ENCODE results near the gene OR6S1.

The OR6S1 gene

GRCh38 chr14:20606190-20606901 lies 35.1 kb downstream of the OR6S1 start:
- no peak overlapping the region for H2AFZ ChIP-seq (ENCODE audit: low read depth)
- no peaks in the 10 kb centered on the region for H4K20me1 ChIP-seq (ENCODE audit: insufficient read depth)
- no peaks in the 10 kb centered on the region for H3K27me3 ChIP-seq (ENCODE audit: insufficient read depth, low read depth)
- H3K9ac ChIP-seq: no peak overlapping the region
- H3K36me3 ChIP-seq (ENCODE audit: insufficient read depth): no peaks in the 10 kb centered on the region
- H3K4me1 ChIP-seq (ENCODE audit: low read depth, poor library complexity, severe bottlenecking): peaks cover 14% of the 10 kb centered on the region
- no peak; the same call in 1 of the 2 replicates for TF ChIP-seq CTCF (conservative IDR thresholded peaks at IDR 0.05; ENCODE audit: low read depth, low read length)
- no peaks in the 10 kb centered on the region for H3K79me2 ChIP-seq (ENCODE audit: insufficient read depth, low read depth)
- no peak overlapping the region for H3K4me2 ChIP-seq
- H3K27ac ChIP-seq: no peak overlapping the region
- no peak overlapping the region for H3K4me3 ChIP-seq (IDR thresholded peaks at IDR 0.05; ENCODE audit: insufficient read depth, low read depth, low read length)

- no peak for TF ChIP-seq CTCF (conservative IDR thresholded peaks at IDR 0.05; ENCODE audit: low read depth, low read length)
- Histone ChIP-seq H2AFZ (ENCODE audit: low read depth) (no peak overlapping the region), H3K9ac (no peak overlapping the region), H3K36me3 (ENCODE audit: insufficient read depth) (no peaks in the 10 kb centered on the region), H3K4me2 (no peak overlapping the region), H3K79me2 (ENCODE audit: insufficient read depth, low read depth) (no peaks in the 10 kb centered on the region), H3K4me1 (ENCODE audit: low read depth, poor library complexity, severe bottlenecking) (peaks cover 5% of the 10 kb centered on the region), H4K20me1 (ENCODE audit: insufficient read depth) (no peaks in the 10 kb centered on the region), H3K27me3 (ENCODE audit: insufficient read depth, low read depth) (no peaks in the 10 kb centered on the region), H3K4me3 (IDR thresholded peaks at IDR 0.05; ENCODE audit: insufficient read depth, low read depth, low read length) (no peak overlapping the region), H3K27ac (no peak overlapping the region)
Measured at GRCh38 chr14:20603813-20604690, 37.4 kb downstream of the OR6S1 start.

- no peaks in the 10 kb centered on the region for H3K4me1 ChIP-seq (ENCODE audit: low read depth, poor library complexity, severe bottlenecking)
- H3K27me3 ChIP-seq (ENCODE audit: insufficient read depth, low read depth): no peaks in the 10 kb centered on the region
- H3K36me3 ChIP-seq (ENCODE audit: insufficient read depth): no peaks in the 10 kb centered on the region
- H3K4me3 ChIP-seq (IDR thresholded peaks at IDR 0.05; ENCODE audit: insufficient read depth, low read depth, low read length): no peak overlapping the region
- no peaks in the 10 kb centered on the region for H3K79me2 ChIP-seq (ENCODE audit: insufficient read depth, low read depth)
- no peak for TF ChIP-seq CTCF (conservative IDR thresholded peaks at IDR 0.05; ENCODE audit: low read depth, low read length)
- no peaks in the 10 kb centered on the region for H4K20me1 ChIP-seq (ENCODE audit: insufficient read depth)
- H3K9ac ChIP-seq: no peak overlapping the region
- H2AFZ ChIP-seq (ENCODE audit: low read depth): no peak overlapping the region
- no peak overlapping the region for H3K27ac ChIP-seq
- H3K4me2 ChIP-seq: no peak overlapping the region
Measured at GRCh38 chr14:20602583-20602982, 38.9 kb downstream of the OR6S1 start.

GRCh38 chr14:20601522-20601921 lies 40.0 kb downstream of the OR6S1 start:
- H3K4me2 ChIP-seq: no peak overlapping the region
- H3K9ac ChIP-seq: no peak overlapping the region
- no peak overlapping the region for H2AFZ ChIP-seq (ENCODE audit: low read depth)

More at GRCh38 chr14:20601522-20601921, 40.0 kb downstream of the OR6S1 start:
- Histone ChIP-seq H3K4me3 (IDR thresholded peaks at IDR 0.05; ENCODE audit: insufficient read depth, low read depth, low read length) (no peak overlapping the region), H3K79me2 (ENCODE audit: insufficient read depth, low read depth) (no peaks in the 10 kb centered on the region), H3K27ac (no peak overlapping the region), H3K36me3 (ENCODE audit: insufficient read depth) (no peaks in the 10 kb centered on the region), H4K20me1 (ENCODE audit: insufficient read depth) (no peaks in the 10 kb centered on the region), H3K27me3 (ENCODE audit: insufficient read depth, low read depth) (no peaks in the 10 kb centered on the region), H3K4me1 (ENCODE audit: low read depth, poor library complexity, severe bottlenecking) (no peaks in the 10 kb centered on the region)
- TF ChIP-seq CTCF (conservative IDR thresholded peaks at IDR 0.05; ENCODE audit: low read depth, low read length): no peak
